A673 (cell line): Measurements from ENCODE around the gene PIGH. TPM values are rescaled to one million over a fixed set of nuclear protein-coding genes. Genes with fewer than 3 reads are reported as not detected.

ENCODE experiments used
- BruUV-seq: library from RNA; stranded (reverse); fragments of 400-500 nt; replicated peaks from 2 replicates; lab custom pipeline; 2021; lab: Mats Ljungman, UMichigan
- CTCF ChIA-PET: fragments of 300-600 bp; sonication (Branson Sonifier 250); formaldehyde crosslinking; loops from one replicate; lab custom pipeline; 2022; ENCODE audit warnings: antibody characterized with exemption; lab: Charles Lee
- POLR2A ChIA-PET: fragments of 300-600 bp; sonication (Branson Sonifier 250); formaldehyde crosslinking; loops from one replicate; lab custom pipeline; 2022; ENCODE audit warnings: antibody characterized with exemption; ENCODE audit not compliant: low non-redundant PET; lab: Charles Lee
- DNase-seq: peaks from one replicate; pipeline ENCODE4 v3.0.0-alpha.2; 2015; ENCODE audit warnings: low spot score
- H3K27ac ChIP-seq: fragments of 200-600 bp; sonication (generic); 2 replicates; pipeline ENCODE4 v1.5.1; 2016; ENCODE audit warnings: mixed run types, low read depth, mild to moderate bottlenecking, mixed read lengths, antibody characterized with exemption, low read length; ENCODE audit not compliant: poor library complexity, severe bottlenecking
- H3K27me3 ChIP-seq: fragments of 200-600 bp; sonication (generic); replicated peaks from 2 replicates; pipeline ENCODE4 v1.6.1; 2017; ENCODE audit warnings: mixed run types, low read depth, mild to moderate bottlenecking, mixed read lengths, antibody characterized with exemption, low read length; ENCODE audit not compliant: insufficient read depth, poor library complexity
- H3K36me3 ChIP-seq: fragments of 200-600 bp; sonication (generic); 2 replicates; pipeline ENCODE4 v1.6.1; 2016; ENCODE audit warnings: mixed run types, mild to moderate bottlenecking, mixed read lengths, antibody characterized with exemption, low read length; ENCODE audit not compliant: insufficient read depth, poor library complexity, severe bottlenecking
- H3K4me1 ChIP-seq: fragments of 200-600 bp; sonication (generic); 2 replicates; pipeline ENCODE4 v1.6.1; 2017; ENCODE audit warnings: mixed run types, mild to moderate bottlenecking, mixed read lengths, antibody characterized with exemption, low read length; ENCODE audit not compliant: insufficient read depth, poor library complexity, severe bottlenecking
- H3K4me3 ChIP-seq: fragments of 200-600 bp; sonication (generic); 2 replicates; pipeline ENCODE4 v1.5.1; 2016; ENCODE audit warnings: low read depth, mixed run types, mild to moderate bottlenecking, mixed read lengths, low read length; ENCODE audit not compliant: poor library complexity, severe bottlenecking
- H3K9me3 ChIP-seq: fragments of 200-600 bp; sonication (generic); 2 replicates; pipeline ENCODE4 v1.6.1; 2016; ENCODE audit warnings: mixed run types, low read depth, mild to moderate bottlenecking, mixed read lengths, antibody characterized with exemption, low read length; ENCODE audit not compliant: poor library complexity, severe bottlenecking
- EZH2 ChIP-seq: fragments of 200-600 bp; sonication (generic); IDR thresholded peaks from 2 replicates; pipeline ENCODE4 v1.6.1; 2017; ENCODE audit warnings: borderline replicate concordance, low read depth, mild to moderate bottlenecking, mixed read lengths, antibody characterized with exemption, low read length; ENCODE audit not compliant: poor library complexity, severe bottlenecking
- intact Hi-C: fragments of 100-400 bp; cut with micrococcal nuclease; formaldehyde crosslinking; loops from one replicate; pipeline ENCODE4 v1.10.0; 2022; ENCODE audit not compliant: unreplicated experiment
- total RNA-seq: library from RNA; stranded (reverse); gene quantifications from 2 replicates; pipeline ENCODE4 v1.2.3, GENCODE V29; 2021
- TF ChIP-seq, protein P1 (sequence below): fragments of 300-800, 200-600 bp; sonication (generic); conservative IDR thresholded peaks from 2 replicates; pipeline ENCODE4 v1.5.1; 2017; ENCODE audit warnings: low read depth, mild to moderate bottlenecking, antibody characterized with exemption, low read length, moderate library complexity, mixed read lengths

PIGH gene
- total RNA-seq, 1 experiment from 2014 or later = 25.7 TPM

DNA sequence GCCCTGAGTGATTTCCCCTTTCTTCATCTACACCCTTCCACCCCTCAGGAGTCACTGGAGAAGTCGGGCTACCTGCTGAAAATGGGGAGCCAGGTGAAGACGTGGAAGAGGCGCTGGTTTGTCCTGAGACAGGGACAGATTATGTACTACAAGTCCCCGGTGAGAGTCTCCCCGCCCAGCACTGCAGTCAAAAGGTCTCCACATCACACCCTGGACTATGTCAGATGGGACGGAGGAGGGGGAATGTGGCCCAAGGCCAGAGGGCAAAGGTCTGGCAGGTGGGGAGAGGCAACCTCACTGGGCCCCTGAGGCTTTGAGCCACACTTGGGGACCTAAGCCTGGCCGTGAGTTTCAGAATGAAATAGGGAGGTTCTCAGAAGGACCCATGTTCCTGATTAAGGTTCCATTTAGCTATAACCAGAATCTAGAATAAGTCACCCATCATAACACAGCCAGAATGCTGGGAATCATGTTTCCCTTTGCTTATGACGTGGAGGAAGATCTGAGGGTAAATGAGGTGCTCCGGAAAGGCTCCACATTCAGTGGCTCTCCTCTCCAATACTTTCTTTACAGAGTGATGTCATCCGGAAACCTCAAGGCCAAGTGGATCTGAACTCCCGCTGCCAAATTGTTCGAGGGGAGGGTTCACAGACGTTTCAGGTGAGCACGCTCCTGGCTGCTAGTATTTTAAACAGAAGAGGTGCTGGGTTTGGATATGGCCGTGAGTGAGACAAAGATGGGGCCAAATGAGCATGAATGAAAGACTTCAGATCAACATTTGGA, 26.6 kb downstream of the PIGH start:
- no peak for DNase-seq
- Histone ChIP-seq H3K36me3 (no peaks in the 10 kb centered on the region), H3K27ac (no peak overlapping the region), H3K4me3 (no peak overlapping the region), H3K9me3 (no peaks in the 10 kb centered on the region), H3K27me3 (no peaks in the 10 kb centered on the region), H3K4me1 (no peaks in the 10 kb centered on the region)
- ChIA-PET POLR2A (no interaction called here), CTCF (interaction anchor here (1.0 to 2.5 kb wide), 2 partner anchors 27 to 146 kb away, joined by 3 to 16 read pairs; partner anchors contain the start of gene PIGH)
- intact Hi-C loops = loop anchor here (5.0 kb wide), 1 partner anchor 406 kb away; no protein-coding TSS in a partner anchor
- TF ChIP-seq, protein P1, sequence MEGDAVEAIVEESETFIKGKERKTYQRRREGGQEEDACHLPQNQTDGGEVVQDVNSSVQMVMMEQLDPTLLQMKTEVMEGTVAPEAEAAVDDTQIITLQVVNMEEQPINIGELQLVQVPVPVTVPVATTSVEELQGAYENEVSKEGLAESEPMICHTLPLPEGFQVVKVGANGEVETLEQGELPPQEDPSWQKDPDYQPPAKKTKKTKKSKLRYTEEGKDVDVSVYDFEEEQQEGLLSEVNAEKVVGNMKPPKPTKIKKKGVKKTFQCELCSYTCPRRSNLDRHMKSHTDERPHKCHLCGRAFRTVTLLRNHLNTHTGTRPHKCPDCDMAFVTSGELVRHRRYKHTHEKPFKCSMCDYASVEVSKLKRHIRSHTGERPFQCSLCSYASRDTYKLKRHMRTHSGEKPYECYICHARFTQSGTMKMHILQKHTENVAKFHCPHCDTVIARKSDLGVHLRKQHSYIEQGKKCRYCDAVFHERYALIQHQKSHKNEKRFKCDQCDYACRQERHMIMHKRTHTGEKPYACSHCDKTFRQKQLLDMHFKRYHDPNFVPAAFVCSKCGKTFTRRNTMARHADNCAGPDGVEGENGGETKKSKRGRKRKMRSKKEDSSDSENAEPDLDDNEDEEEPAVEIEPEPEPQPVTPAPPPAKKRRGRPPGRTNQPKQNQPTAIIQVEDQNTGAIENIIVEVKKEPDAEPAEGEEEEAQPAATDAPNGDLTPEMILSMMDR = no peak
- TF ChIP-seq EZH2 = no peak
- no TSS peak for BruUV-seq

DNA sequence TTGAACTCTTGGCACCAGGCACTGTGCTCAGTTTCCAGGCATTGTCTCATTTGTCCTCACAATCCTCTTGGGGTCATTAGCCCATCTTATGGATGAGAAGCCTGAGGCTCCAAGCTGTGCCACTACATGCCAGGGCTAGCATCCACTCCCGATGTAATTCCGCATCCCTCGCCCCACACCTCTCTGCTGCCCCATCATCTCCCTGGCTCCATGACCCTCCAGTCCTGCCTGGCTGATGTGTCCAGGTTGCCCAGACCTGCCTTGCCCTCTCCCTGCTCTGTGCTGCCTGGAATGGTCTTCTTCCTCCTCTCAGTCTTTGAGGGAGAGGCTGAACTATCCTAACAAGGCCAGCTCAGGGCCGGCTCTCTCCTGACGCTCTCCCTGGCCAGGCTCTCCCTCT, 27.5 kb downstream of the PIGH start:
- no peaks in the 10 kb centered on the region for H3K27me3 ChIP-seq
- no peak overlapping the region for H3K4me3 ChIP-seq
- no peaks in the 10 kb centered on the region for H3K4me1 ChIP-seq
- no peaks in the 10 kb centered on the region for H3K36me3 ChIP-seq
- no TSS peak for BruUV-seq
- DNase-seq = no peak
- POLR2A ChIA-PET = no interaction called here
- H3K9me3 ChIP-seq = no peaks in the 10 kb centered on the region
- no peak overlapping the region for H3K27ac ChIP-seq
- intact Hi-C loops = loop anchor here (5.0 kb wide), 1 partner anchor 405 kb away; no protein-coding TSS in a partner anchor
- no peak for TF ChIP-seq EZH2
- TF ChIP-seq, protein P1 = no peak
- CTCF ChIA-PET = interaction anchor here (2.5 kb wide), 1 partner anchor 145 kb away, joined by 16 read pairs; no protein-coding TSS in a partner anchor

DNA sequence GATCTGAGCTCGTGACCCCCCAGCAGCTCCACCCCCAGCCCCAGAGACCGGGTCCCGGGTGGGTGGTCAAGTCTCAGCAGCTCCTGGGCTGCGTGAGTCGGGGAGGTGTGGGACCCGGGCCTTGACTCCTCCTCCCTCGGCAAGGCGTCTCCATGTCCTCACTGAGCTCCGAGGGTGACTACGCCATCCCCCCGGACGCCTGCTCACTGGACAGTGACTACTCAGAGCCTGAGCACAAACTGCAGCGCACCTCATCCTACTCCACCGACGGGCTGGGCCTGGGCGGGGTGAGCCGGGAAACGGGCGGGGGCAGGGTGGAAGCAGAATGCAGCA, 28.1 kb downstream of the PIGH start:
- Histone ChIP-seq H3K27me3 (no peaks in the 10 kb centered on the region), H3K4me3 (no peak overlapping the region), H3K36me3 (no peaks in the 10 kb centered on the region), H3K4me1 (no peaks in the 10 kb centered on the region), H3K9me3 (no peaks in the 10 kb centered on the region), H3K27ac (no peak overlapping the region)
- no peak for DNase-seq
- TF ChIP-seq, protein P1 = no peak
- no peak for TF ChIP-seq EZH2
- intact Hi-C loops = loop anchor here (1.0 to 5.0 kb wide), 3 partner anchors 46 to 405 kb away; no protein-coding TSS in a partner anchor
- ChIA-PET CTCF (interaction anchor here (1.0 to 2.5 kb wide), 5 partner anchors 45 to 152 kb away, joined by 3 to 16 read pairs (median 11); no protein-coding TSS in a partner anchor), POLR2A (no interaction called here)
- no TSS peak for BruUV-seq
